Femur (tissue), 1 donor: ENCODE results near the gene C1QC.
A peak's percentile ranks its signal among the peaks of the same experiment; 100 is the strongest.

Source experiments
- DNase-seq: peaks from one replicate; pipeline ENCODE4 v3.0.0-alpha.2; 2017

Gene C1QC

DNA sequence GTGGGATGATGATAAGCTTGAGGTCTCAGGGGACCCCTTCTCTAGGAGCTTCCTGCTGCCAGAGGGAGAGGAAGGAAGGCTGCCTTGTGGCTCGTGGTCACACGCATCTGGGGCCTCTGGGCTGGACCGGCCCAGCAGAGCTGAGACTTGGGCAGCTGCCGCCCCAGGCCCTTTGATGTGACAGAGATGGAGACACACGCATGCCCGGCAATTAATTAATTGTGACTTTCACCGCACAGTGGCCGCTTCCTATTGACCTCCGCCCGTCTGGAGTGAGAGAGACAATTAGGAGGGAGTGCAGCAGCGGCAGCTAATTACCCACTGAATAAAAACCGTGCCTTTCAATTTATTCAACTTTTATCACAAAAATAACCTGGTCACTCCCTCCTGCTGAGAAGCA, 23.6 kb upstream of the C1QC start:
- no peak for DNase-seq

DNA sequence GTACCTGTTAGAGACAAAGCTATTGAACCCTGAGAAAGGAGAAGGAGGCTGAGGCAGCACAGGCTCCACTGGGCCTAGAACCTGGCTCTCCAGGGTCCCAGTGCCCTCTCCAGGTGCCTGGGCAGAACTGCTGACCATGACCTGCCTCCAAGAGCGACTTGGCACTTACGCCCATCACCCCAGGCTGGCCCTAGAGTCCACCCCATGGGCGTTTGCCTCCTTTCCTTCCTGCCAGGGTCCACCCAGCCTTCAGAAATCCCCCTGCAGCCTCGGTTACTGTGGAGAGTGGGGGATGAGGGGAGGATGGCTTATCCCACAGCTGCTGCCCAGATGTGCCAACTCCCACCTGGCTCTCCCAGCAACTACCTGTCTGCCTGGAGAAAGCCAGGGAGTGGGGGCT, 21.7 kb upstream of the C1QC start:
- DNase-seq: no peak

DNA sequence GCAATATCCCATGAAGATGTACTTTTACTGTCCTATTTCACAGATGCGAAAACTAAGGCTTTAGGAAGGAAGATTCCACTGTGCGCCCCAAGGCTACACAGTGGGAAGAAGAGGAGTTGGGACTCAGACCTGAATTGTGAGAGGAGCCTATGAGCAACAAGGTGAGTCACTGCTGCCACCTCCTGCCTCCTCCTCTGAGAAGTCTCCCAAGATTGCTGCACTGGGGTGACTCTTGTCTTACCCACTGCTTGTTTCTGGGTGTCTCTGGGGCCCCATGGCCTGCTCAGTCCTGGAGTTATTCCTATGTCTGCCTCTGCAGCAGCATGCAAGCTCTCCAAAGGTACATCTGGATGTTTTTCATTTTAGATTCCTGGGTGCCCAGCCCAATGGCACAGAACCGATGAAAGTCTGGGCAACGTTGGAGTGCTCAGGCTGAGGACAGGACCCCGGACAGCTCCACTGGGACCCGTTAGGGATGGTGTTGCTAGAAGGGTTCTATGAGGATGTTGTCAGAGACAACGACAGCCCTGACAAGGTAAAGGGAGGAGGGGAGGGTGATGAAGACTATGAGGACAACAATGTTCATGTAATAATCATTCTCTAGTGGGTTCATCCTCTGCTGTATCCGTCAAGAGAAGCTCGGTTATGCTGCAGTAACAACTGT, 18.0 kb upstream of the C1QC start:
- DNase-seq: no peak

DNA sequence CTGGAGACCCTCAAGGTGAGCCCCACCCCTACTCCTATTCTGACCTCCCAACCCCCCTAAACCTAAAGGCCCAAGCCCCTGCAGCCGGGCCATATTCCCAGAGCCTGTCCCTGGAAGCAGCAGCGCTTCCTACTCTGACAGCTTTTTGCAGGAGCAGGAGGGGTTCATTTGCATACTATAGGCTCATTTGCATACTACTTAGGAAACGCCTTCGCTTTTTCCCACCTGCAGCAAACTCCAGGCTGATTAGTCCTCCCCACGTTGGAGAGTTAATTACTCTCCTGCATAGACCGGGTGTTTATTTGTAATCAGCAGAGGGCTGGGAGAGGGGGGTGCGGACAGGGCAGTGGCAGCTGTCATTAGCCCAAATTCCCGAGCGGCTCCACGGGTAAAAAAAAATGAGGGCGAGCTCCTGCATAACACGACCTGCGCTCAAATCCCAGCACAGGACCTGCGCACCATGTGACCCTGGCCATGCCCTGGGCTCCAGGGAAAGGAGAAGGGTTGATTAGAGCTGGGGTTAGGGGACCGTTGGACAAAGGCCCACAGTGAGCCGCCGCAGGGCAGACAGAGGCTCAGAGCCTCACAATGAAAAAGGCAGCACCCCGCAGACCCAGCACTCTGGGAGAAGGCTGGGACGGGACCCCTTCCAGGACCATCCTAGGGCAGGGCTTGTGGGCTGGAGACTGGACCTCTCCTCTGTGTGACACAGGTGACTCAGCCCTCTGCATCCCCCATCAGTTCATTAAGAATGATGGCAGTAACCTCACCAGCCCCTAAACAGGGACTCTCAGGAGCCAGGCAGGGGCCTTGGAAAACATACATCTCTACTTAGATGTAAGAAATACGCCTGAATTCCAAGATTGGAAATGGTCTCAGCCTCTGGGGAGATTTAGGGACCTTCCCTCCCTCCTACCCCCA, 16.9 kb upstream of the C1QC start:
- no peak for DNase-seq

DNA sequence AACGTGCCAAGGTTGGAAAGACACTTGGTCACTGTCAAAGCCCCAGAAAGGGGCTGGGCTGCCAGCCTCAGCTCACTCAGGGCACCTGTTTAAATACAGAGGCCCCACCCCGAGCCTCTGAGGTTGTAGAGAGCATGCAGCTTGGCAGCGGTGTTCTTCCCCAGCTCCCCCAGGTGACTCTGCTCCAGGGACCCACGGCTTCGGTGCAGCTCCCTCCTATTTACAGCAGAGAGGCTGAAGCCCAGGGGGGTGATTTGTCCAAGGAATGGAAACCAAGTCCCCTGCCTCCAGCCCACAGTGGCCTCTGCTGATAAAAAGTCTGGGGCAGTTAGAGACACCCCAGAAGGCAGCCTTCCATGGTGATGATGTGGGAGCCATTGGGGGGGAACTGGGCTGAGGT, 16.1 kb upstream of the C1QC start:
- no peak for DNase-seq

DNA sequence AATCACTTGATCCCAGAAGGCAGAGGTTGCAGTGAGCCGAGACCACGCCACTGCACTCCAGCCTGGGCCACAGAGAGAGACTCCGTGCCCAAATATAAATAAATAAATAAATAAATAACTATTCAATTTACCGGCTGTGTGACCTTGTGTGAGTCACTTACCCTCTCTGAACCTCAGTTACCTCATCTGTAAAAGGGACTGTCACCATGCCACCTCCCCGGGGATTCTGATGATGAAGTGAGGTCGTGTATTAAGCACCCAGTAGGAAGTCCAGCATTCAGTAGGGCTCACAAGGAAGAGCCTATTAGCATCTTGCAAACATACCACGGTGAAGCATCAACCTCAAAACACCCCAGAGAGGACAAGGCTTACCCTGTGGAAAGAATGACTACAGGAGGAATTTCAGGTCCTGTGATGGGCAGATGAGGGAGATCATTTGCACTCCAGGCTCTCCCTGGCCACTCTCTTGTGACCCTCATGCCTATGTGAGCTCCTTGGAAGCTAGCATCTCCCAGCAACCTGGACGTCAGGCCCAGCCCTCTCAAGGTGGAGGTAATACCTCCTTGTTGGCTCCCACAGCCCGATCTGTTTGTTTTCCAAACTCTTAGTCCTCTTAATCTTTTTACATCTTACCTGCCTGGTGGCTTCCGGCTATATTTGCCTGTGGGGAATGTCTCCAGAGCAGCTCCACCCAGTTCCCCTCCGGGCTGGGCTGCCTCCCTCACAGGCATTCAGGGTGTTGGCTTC, 14.6 kb upstream of the C1QC start:
- DNase-seq: no peak

DNA sequence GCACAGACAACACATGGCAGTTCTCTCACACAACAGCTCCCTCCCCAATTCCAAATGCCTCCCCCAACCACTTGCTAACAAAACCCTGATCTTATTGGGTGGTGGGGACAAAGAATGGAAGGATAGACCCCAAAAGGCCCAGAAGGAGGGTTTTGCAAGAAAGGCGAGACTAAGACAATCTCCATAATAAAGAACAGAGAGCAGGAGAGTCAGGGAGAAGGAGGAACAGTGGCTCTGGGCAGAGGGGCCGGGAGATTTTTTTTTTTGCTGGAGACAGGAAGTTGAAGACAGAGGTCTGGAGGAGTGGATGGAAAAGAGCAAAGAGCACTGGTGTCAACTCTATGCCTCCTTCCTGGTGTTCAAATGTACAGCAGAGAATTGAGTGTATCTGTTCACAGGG, 13.5 kb upstream of the C1QC start:
- no peak for DNase-seq

DNA sequence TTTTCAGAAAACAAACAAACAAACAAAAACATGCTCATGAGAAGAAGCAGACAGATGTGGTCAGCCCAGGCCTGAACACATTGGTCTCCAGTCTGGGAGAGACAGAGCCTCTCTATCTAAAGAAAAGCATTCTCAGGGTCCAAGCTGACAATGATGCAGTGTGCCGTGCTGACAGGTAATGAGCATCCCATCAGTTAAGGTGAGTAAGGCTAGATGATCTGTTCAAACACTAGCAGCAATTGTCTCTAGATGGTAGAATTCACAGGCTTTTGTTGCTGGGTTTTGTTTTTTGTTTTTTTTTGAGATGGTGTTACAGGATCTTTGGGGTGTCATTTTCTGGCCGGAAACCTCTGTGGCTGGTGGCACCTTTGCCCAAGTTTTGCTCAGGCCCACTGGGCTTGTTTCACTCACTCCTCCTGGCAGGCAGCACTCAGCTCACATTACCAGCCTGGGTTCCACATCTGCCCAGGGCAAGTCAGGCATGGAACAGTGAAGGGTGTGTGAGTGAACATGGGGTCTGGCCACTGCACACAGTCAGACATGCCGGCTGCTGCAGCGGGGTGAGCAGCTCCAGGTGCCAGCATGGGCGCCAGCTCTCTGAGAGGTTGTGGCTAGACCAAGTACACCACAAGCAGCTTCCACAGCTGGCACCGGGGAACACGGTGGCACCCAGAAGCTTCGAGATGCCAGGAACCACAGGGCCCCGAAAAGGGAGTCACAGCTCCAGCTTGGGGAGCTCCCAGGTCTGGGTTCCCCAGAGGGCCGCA, 9.6 kb upstream of the C1QC start:
- no peak for DNase-seq

DNA sequence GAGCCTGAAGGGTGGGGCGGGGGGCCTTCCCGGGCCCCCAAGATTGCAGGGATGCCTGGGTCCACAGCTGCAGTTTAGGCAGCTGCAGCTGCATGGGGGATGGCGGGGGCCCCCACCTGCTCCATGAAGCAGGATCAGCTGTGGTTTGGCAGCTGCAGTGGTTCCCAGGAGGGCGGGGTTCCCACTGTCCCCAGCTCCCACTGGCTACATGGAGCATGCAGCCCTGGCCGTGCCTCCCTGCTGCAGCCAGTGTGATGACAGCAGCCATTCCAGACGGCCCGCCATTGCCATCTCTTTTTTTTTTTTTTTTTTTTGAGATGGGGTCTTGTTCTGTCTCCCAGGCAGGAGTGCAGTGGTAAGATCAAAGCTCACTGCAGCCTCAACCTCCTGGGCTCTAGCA, 8.0 kb upstream of the C1QC start:
- no peak for DNase-seq

DNA sequence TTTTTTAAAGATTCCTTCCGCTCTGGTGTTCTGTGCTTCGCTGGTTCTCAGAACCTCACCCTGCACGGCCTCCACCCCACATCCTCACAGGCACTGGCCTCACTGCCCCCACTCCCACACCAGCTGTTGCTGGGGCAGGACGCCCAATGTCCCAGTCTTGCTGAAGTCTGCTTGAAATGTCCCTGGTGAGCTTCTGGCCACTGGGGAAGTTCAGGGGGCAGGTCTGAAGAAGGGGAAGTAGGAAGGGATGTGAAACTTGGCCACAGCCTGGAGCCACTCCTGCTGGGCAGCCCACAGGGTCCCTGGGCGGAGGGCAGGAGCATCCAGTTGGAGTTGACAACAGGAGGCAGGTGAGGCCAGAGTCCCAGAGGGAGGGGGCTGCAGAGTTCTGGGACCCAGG, 7.1 kb upstream of the C1QC start, which contains the start of gene C1QA:
C1QA (plus strand) TSS at position 276 of the 400 bp plus-strand sequence. CDS start 989 bp downstream, outside the sequence.
- DNase-seq: peak; percentile 45

DNA sequence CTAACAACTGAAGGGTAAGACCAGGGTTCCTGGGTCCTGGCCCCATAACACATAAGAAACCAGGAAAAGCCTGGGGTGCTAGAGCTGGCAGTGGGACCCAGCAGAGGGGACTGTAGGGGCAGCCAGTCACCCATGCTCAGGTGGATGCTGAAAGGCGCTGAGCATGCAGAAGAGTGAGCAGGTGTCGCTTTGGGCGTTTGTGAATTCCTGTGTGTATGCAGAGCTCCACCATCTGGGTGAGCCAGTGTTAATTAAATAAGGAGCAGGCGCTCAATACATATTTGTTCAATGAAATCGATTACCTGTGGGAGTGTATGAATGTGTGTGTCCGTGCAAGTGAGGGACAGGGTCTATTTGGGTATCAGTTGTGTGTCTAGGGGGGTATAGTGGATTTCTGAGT, 6.5 kb upstream of the C1QC start:
- no peak for DNase-seq

DNA sequence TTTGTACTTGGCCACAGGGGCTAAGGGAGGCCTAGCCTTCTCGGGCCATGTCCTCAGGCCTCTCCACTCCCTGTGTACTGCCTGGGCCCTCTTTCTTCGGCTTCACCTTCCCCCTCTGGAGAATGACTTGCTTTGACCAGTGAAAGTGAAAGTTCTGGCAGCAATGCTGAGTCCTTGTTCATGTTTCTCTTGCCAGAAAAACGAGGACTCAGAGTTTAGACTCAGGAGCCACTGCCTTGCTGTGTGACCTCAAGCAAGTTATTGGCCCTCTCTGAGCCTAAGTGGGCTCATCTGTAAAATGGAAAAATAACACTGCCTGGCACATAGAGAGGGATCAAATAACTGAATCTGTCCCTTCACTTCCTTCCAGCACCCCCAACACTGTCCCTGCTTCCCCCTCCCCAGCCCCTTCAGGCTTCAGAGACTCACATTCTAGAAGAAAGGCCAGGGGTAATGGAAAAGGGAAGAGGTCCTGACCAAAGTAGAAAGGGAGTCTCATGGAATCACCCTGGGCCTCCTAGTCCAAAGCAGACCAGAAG, 5.5 kb upstream of the C1QC start:
- no peak for DNase-seq

DNA sequence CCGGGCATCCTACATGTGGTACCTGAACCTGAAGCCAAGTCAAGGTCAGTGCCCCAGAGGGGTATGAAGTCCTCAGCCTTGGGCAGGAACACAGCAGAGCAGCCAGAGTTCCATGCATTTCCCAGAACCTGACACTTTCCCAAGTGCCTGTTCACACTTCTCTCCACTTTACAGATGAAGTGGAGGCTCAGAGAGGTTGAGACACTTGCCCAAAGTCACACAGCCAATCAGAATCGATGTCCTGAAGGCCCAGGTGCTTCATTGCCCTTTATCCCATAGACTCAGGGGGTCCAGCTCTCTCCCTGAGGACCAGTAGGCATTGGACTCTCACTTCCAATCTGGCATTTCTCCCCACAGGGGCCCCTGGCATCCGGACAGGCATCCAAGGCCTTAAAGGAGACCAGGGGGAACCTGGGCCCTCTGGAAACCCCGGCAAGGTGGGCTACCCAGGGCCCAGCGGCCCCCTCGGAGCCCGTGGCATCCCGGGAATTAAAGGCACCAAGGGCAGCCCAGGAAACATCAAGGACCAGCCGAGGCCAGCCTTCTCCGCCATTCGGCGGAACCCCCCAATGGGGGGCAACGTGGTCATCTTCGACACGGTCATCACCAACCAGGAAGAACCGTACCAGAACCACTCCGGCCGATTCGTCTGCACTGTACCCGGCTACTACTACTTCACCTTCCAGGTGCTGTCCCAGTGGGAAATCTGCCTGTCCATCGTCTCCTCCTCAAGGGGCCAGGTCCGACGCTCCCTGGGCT, 4.8 kb upstream of the C1QC start:
- no peak for DNase-seq

DNA sequence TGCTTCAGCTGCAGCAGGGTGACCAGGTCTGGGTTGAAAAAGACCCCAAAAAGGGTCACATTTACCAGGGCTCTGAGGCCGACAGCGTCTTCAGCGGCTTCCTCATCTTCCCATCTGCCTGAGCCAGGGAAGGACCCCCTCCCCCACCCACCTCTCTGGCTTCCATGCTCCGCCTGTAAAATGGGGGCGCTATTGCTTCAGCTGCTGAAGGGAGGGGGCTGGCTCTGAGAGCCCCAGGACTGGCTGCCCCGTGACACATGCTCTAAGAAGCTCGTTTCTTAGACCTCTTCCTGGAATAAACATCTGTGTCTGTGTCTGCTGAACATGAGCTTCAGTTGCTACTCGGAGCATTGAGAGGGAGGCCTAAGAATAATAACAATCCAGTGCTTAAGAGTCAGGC, 4.1 kb upstream of the C1QC start:
- DNase-seq: no peak

DNA sequence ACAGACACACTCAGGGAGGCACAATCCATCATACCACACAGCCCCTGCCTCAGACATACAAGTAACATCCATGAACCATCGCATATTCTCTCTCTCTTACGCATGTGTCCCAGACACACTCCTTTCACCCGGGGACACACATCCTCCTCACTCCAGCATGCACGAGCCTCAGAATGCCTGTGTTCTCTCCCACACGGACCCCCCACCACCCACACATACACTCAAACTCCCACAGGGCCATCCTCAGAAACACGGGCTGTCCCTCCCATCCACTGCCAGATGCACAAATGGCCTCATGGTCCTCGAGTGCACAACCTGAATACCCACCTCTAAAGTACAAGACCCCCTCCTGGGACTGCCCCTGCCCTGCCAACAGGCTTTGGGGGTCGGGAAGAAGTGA, 2.2 kb upstream of the C1QC start:
- DNase-seq: no peak

DNA sequence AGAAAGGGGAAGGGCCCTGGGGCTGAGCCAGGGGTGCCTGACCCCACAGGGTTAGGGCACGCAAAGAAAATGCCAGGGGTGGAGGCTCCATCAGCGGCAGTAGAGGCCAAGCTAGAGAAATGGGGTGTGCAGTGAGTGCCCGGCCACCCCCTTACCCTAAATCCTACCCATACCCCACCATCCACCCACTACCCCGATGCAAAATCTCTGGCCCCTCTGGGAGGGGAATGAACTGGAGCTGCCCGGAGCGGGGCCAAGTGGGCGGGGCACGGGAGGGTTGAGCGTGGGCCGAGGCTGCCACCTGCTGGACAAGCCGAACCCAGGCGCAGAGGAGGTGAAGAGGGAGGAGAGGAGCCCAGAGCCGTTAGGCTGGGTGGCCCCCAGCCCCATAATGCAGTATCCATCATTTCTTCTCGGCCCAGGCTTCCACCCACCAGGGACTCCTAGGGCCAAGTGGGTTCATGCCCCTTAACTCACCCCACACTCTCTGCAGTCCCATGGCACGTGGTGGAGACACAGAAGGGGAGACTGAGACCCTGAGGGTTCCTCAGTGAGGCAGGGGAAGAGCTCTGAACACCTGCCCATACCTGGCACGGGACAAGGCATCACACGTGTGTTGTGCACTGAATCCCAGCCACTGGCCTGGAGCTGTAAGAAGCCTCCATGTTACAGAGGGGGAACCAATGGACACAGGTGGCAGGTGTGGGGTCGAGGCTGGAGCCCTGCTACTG, 1.4 kb upstream of the C1QC start:
- DNase-seq: peak; percentile 89

DNA sequence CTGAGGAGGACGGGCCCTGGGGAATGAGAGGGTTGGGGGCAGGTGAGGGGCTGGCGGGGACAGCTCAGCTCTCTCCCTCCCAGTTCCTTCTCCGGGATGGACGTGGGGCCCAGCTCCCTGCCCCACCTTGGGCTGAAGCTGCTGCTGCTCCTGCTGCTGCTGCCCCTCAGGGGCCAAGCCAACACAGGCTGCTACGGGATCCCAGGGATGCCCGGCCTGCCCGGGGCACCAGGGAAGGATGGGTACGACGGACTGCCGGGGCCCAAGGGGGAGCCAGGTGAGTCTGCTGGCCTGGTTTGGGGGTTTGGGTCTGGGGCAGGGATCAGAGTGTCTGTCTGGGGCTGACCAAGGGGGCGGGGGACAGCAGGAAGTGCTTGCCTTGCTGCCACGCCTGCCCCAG, 495 bp downstream of the C1QC start:
- no peak for DNase-seq

DNA sequence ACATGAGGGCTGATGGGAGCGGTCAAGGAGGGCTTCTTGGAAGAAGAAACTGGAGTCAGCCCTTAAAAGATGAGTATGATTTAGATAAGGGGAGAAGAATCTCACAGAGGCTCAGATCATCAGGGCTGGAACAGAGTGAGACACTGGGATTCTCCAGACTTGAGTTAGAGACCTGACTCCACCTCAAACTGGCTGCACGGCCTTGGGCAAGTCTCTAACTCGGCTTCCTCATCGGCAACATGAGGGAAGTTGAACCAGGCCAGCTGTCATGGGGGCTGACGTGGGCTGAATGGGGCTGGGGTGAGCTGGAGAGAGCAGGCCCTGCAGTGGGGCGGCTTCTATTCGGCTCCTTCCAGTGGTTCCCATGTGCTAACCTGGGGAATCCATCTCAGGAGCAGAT, 2.5 kb downstream of the C1QC start:
- no peak for DNase-seq

DNA sequence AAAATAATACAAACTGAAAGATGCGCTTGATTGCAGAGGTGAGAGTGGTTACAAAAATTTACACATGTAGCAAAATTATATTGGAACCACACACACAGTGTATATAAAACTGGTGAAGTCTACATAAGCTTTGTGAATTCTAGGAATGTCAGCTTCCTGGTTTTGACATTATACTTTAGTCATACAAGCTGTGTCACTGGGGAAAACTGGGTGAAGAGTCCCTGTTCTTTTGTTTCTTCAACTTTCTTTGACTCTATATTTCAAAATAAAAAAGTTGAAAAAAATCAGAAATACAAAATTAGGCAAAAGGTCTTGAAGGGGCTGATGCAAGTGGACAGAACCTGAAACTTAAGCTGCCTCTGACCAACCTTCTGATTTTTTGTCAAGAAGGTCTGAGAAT, 3.0 kb downstream of the C1QC start:
- DNase-seq: no peak

DNA sequence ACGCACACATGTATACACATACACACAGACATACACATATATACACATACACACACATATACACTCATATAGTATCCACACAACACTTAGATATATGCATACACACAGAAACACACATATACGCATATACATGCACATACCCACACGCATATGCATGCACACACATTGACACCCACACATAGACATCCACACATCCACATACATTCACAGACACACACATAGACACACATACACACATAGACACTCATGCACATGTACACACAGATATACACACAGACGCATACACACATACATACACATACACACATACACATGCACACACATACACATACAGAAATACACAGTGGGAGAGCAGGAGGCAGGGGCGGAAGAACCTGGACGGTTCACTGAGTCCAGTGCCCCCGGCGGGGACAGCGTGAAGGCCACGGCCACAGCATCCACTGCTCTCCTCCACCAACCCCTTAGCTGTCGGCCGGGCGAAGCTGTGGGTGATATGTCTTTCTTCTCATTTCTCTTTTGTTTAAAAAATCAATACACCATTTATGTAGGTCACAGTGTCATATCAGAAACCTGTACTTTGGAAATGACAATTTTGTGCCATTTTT, 6.8 kb downstream of the C1QC start:
- no peak for DNase-seq
